Adrenal gland (tissue), 5 donors: ENCODE results near the gene TMEM150A.

ENCODE experiments used
- POLR2A ChIP-seq, 2 donors: fragments of 450-650 bp; IDR thresholded peaks; one replicate each; pipeline ENCODE4 v1.6.1; 2017; ENCODE audit warnings: antibody characterized with exemption in 2 of 2, mild to moderate bottlenecking in 2 of 2, moderate library complexity in 1 of 2
- TF ChIP-seq, protein P1 (sequence below), 6 experiments: fragments of 450-650 bp in 4 of 6; fragments of 200-600 bp in 2 of 6; sonication (generic) in 1 of 6; IDR thresholded peaks; 1 replicate in 5 of 6; 2 replicates in 1 of 6; pipeline versions ENCODE4 v1.5.1 to v1.8.0; 2016 to 2021; ENCODE audit warnings: antibody characterized with exemption in 6 of 6, mild to moderate bottlenecking in 2 of 6, moderate library complexity in 1 of 6
- donor health status: DM: no; HTN: no; CAD: no.

- TF ChIP-seq POLR2A (IDR thresholded peaks at IDR 0.05), result no peak
- TF ChIP-seq, protein P1, sequence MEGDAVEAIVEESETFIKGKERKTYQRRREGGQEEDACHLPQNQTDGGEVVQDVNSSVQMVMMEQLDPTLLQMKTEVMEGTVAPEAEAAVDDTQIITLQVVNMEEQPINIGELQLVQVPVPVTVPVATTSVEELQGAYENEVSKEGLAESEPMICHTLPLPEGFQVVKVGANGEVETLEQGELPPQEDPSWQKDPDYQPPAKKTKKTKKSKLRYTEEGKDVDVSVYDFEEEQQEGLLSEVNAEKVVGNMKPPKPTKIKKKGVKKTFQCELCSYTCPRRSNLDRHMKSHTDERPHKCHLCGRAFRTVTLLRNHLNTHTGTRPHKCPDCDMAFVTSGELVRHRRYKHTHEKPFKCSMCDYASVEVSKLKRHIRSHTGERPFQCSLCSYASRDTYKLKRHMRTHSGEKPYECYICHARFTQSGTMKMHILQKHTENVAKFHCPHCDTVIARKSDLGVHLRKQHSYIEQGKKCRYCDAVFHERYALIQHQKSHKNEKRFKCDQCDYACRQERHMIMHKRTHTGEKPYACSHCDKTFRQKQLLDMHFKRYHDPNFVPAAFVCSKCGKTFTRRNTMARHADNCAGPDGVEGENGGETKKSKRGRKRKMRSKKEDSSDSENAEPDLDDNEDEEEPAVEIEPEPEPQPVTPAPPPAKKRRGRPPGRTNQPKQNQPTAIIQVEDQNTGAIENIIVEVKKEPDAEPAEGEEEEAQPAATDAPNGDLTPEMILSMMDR (IDR thresholded peaks at IDR 0.05), result no peak
Observed at GRCh38 chr2:85566265-85566664, 36.2 kb downstream of the TMEM150A start.
